HG03378 (cell line): Measurements from ENCODE around the gene MAN1A2.
A peak's percentile ranks its signal among the peaks of the same experiment; 100 is the strongest.

Experiments
- ATAC-seq: cut with Tn5 transposase; IDR thresholded peaks from one replicate; pipeline ENCODE4 v1.9.1; 2021; ENCODE audit warnings: mild to moderate bottlenecking, moderate library complexity; ENCODE audit not compliant: unreplicated experiment

Gene MAN1A2

GRCh38 chr1:117359561-117360289, 7.5 kb upstream of the MAN1A2 start:
- no peak for ATAC-seq

GRCh38 chr1:117362986-117363385, 4.3 kb upstream of the MAN1A2 start:
- no peak for ATAC-seq

GRCh38 chr1:117363571-117364048, 3.6 kb upstream of the MAN1A2 start:
- no peak for ATAC-seq

- ATAC-seq: no peak
Measured at GRCh38 chr1:117364240-117364639, 3.0 kb upstream of the MAN1A2 start.

- no peak for ATAC-seq
Measured at GRCh38 chr1:117365350-117366176, 1.7 kb upstream of the MAN1A2 start.

- peak; percentile 21 for ATAC-seq
Measured at GRCh38 chr1:117366177-117367045, 838 bp upstream of the MAN1A2 start.

GRCh38 chr1:117368116-117369108, 1.2 kb downstream of the MAN1A2 start:
- ATAC-seq: peak; percentile 37

- ATAC-seq: no peak
Measured at GRCh38 chr1:117370071-117370470, 2.8 kb downstream of the MAN1A2 start.

- ATAC-seq: no peak
Measured at GRCh38 chr1:117370509-117370908, 3.3 kb downstream of the MAN1A2 start.

GRCh38 chr1:117371441-117372151, 4.3 kb downstream of the MAN1A2 start:
- ATAC-seq: no peak

GRCh38 chr1:117372863-117373412, 5.7 kb downstream of the MAN1A2 start:
- no peak for ATAC-seq

- ATAC-seq: no peak
Measured at GRCh38 chr1:117373932-117374331, 6.7 kb downstream of the MAN1A2 start.

GRCh38 chr1:117375327-117375726, 8.1 kb downstream of the MAN1A2 start:
- ATAC-seq: no peak

- no peak for ATAC-seq
Measured at GRCh38 chr1:117387060-117387633, 19.9 kb downstream of the MAN1A2 start.

GRCh38 chr1:117388328-117388727, 21.1 kb downstream of the MAN1A2 start:
- no peak for ATAC-seq

- no peak for ATAC-seq
Measured at GRCh38 chr1:117389284-117389683, 22.0 kb downstream of the MAN1A2 start.

GRCh38 chr1:117389779-117390178, 22.5 kb downstream of the MAN1A2 start:
- ATAC-seq: no peak

GRCh38 chr1:117392771-117393170, 25.5 kb downstream of the MAN1A2 start:
- no peak for ATAC-seq

- ATAC-seq: no peak
Measured at GRCh38 chr1:117396074-117396473, 28.8 kb downstream of the MAN1A2 start.
